NK-92 treated with Interleukin-12 subunit alpha and Interleukin-12 subunit beta, amount 100 ng/mL, for 24 hours (cell line): ENCODE measurements around the gene HEATR1.
"Not testable (repeated sequence)": the region's sequence is repeated elsewhere in the genome, so short reads cannot be mapped to it uniquely, and the experiment has no call there.

Experiments
- DNase-seq: peaks from one replicate; lab custom pipeline; 2025; lab: John Stamatoyannopoulos, UW

HEATR1 gene

GRCh38 chr1:236509647-236510401 is 94.5 kb downstream of the HEATR1 start:
- no peak for DNase-seq

- no peak for DNase-seq
Measured at GRCh38 chr1:236509203-236509602, 95.1 kb downstream of the HEATR1 start.

GRCh38 chr1:236508593-236509027 is 95.7 kb downstream of the HEATR1 start:
- no peak for DNase-seq

GRCh38 chr1:236507022-236507700 is 97.2 kb downstream of the HEATR1 start:
- DNase-seq, result no peak

GRCh38 chr1:236504338-236504737 is 100.0 kb downstream of the HEATR1 start:
- not testable (repeated sequence) for DNase-seq

- no peak for DNase-seq
Measured at GRCh38 chr1:236502972-236503639, 101.2 kb downstream of the HEATR1 start.

GRCh38 chr1:236502579-236502971 is 101.7 kb downstream of the HEATR1 start:
- DNase-seq, result no peak

- no peak for DNase-seq
Measured at GRCh38 chr1:236501093-236501492, 103.2 kb downstream of the HEATR1 start.
